NCI-H524 (cell line): Measurements from ENCODE around the gene S1PR3.
A peak's percentile ranks its signal among the peaks of the same experiment; 100 is the strongest.

Source experiments
- DNase-seq, 2 experiments: peaks; one replicate each; lab custom pipeline; 2025; lab: John Stamatoyannopoulos, UW

S1PR3 gene

DNA sequence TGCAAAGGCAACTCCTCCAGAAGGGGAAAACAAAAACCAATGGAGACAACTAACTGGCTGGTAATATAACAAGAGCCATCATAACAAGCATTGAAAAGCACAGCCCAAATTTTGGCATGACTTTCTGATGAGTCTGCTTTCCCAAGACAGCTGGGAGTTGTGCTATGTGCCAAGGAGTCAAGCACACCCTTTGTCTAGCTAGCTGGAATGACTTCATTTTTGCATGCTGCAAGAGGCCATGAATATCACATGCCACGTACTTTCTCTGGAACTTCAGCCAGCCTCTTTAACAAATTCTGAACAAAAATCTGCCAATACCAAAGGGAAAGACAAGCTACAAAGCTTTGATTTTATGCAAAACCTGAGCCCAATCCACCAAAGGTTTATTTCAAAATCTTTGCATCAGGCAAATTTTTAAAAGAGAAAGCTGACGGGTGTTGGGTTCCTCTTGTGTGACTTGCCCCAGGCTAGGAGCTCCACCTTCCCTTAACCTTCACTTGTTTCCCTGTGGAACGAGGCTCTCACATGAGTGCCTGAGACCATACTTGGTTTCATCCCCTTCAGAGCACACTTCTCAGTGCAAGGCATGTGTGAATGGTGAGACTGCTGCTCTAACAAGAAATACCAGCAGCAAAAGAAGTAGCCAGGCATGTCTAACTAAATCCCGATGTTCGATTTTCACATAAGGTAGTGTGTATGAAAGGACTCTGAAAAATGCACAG is 47.3 kb downstream of the S1PR3 start:
- no peak for DNase-seq

DNA sequence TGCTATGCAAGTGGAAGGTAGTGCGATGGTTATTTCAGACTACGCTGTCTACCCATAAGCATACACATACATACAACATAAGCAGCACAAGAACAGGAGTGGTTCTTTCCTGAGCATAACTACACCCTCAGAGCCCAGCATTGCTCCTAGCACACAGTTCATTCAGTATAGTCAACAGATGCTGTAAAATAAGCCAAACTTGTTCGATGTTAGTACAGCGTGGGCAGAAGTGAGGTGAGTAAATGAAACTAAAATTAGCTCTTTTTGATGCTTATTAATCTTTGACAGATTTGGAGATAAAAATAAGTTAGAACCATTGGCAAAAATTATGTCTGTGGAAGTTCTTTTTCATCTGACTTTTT is 47.8 kb downstream of the S1PR3 start:
- DNase-seq: no peak

DNA sequence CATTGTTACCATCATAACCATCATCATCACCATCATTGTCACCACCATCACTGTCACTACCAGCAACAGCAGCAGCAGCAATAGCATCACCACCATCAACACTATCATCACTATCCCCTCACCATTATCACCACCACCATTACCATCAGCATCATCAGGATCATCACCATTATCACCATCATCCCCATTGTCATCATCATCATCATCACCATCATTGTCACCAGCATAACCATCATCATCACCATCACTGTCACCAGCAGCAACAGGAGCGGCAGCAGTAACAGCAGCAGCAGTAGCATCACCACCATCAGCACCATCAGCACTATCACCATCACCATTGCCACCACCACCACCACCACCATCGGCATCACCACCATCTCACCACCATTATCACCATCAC is 48.4 kb downstream of the S1PR3 start:
- DNase-seq: no peak

- no peak for DNase-seq
Measured at GRCh38 chr9:89042984-89043383, 51.7 kb downstream of the S1PR3 start.

GRCh38 chr9:89044104-89044503 is 52.8 kb downstream of the S1PR3 start:
- no peak for DNase-seq

DNA sequence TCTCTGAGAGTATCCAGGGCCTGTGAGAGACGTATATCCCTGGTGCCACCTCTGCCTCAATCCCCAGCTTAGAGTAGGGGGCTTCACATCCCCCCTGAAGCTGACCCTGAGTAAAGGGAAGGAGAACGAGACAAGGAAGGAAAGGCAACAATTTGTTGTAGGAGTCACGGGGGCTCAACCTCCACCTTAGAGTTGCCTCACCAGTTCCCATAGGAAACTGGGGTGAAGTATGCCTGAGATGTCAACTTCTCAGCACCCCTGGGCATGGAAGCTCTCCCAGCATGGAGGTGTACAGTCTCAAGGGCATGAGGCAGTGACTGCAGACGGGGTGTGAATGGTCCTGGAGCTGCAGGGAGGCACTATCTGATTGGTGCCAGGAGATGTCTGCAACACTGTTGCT is 53.6 kb downstream of the S1PR3 start:
- DNase-seq: no peak

DNA sequence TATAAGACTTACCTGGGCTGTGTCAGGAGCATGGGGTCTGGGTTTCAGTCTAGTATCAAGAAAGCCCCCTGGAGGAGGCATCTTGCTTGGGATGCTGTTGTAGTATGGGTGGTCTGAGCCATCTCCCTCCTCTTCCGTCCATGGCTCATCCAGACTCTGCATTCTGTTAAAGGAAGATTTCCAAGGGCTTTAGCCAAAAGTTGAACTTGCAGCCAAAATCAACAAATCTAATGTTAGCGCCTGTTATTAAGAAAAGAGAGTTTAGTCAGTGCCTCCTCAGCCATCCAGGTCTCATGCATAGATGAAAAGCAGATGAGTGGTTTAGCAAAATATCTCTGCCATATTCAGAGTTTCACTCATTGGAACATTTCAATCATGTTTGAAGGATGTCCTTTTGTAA is 55.6 kb downstream of the S1PR3 start:
- no peak for DNase-seq

DNA sequence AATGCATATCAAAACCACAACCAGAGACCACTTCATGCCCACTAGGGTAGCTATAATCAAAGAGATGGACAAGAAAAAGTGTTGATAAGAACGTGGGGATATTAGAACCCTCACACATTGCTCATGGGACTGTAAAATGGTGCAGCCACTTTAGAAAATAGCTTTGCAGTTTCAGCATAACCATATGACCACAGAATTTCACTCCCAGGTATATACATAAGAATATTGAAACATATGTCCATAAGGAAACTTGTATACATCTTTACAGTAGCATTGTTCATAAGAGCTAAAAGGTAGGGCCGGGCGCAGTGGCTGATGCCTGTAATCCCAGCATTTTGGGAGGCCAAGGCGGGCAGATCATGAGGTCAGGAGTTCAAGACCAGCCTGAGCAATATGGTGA is 56.4 kb downstream of the S1PR3 start:
- no peak for DNase-seq

GRCh38 chr9:89048616-89049015 is 57.3 kb downstream of the S1PR3 start:
- DNase-seq: no peak

GRCh38 chr9:89049646-89050045 is 58.4 kb downstream of the S1PR3 start:
- no peak for DNase-seq

- peak; percentile 72 to 79 for DNase-seq
Measured at GRCh38 chr9:89051421-89052025, 60.3 kb downstream of the S1PR3 start.

DNA sequence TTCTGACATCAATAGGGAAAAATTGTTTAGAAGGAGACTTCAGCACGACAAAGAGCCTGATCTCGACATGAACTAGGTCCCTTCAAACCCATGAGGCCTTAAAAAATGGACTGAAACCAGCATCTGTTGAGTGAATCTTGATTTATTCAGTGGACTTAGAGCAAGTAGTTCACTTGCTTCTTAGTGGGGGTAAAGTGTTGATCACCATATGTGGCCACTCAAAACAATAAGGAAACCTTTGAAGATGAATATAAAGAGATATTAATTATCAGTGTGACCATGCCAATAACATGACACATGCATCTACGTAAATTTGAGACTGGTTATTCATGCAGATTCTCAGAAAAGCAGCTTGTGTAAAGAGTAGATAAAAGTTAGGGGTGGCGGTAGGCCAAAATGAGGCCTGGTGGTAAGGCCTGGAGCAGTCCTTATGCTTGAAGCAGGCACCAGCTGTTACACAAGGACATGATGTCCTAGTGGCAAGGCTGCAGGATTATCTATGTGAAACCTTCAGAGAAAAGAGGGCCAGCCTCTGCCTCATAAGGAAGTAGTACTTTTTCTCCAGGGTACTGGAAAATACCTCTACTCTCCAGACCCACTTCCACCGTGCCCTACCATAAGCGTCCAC is 61.3 kb downstream of the S1PR3 start:
- peak; percentile 64 to 81 for DNase-seq

GRCh38 chr9:89053301-89053700 is 62.0 kb downstream of the S1PR3 start:
- no peak for DNase-seq
